Vagina (tissue), 2 donors: Measurements from ENCODE around the gene RIT2.

ENCODE experiments used
- POLR2AphosphoS5 ChIP-seq, 2 donors: sonication (generic); formaldehyde crosslinking; IDR thresholded peaks; one replicate each; pipeline ENCODE4 v1.9.0; 2017; ENCODE audit warnings: antibody characterized with exemption in 2 of 2, mild to moderate bottlenecking in 2 of 2, low read depth in 1 of 2; ENCODE audit not compliant: insufficient read depth in 1 of 2
- TF ChIP-seq, protein P1 (sequence below), 3 experiments: fragments of 450-650 bp in 2 of 3; fragments of 200-600 bp in 1 of 3; sonication (generic) in 1 of 3; IDR thresholded peaks; one replicate each; pipeline ENCODE4 v1.5.1; 2017 to 2019; ENCODE audit warnings: antibody characterized with exemption in 3 of 3, mild to moderate bottlenecking in 2 of 3, moderate library complexity in 2 of 3

DNA sequence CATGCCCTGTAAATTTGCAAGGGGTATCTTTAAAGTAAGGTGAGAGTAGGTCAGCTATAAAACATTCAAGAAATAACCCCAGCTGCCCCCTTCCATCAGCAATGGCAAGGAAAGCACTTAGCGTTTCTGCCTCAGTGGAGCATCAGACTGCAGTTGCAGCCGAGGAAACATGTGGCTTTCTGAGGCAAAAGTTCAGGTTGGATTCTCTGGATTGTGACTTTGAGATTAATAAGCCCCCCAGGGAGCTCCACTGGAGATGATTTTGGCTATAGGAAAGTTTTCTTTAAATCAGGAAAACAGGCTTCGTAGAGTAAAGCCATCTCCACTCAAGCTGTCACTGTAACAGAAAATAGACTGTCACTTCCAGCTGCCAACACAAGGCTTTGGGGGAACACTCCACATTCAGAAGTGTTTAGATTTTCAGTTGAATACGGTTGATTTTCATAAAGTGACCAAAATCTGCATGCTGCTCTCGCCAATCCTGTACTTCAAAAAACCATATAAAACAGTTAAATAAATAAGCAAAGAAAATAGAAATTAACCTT is 15.3 kb upstream of the RIT2 start:
- TF ChIP-seq, protein P1, sequence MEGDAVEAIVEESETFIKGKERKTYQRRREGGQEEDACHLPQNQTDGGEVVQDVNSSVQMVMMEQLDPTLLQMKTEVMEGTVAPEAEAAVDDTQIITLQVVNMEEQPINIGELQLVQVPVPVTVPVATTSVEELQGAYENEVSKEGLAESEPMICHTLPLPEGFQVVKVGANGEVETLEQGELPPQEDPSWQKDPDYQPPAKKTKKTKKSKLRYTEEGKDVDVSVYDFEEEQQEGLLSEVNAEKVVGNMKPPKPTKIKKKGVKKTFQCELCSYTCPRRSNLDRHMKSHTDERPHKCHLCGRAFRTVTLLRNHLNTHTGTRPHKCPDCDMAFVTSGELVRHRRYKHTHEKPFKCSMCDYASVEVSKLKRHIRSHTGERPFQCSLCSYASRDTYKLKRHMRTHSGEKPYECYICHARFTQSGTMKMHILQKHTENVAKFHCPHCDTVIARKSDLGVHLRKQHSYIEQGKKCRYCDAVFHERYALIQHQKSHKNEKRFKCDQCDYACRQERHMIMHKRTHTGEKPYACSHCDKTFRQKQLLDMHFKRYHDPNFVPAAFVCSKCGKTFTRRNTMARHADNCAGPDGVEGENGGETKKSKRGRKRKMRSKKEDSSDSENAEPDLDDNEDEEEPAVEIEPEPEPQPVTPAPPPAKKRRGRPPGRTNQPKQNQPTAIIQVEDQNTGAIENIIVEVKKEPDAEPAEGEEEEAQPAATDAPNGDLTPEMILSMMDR (IDR thresholded peaks at IDR 0.05), result no peak
- no peak for TF ChIP-seq POLR2AphosphoS5 (IDR thresholded peaks at IDR 0.05; ENCODE audit: insufficient read depth in 1 of 2, low read depth in 1 of 2)
